ENCODE data around the gene RAB3IP.

RAB3IP gene

GRCh38 chr12:69821032-69821455 lies 82.4 kb downstream of the RAB3IP start:
- no peak for TF ChIP-seq CTCF (IDR thresholded peaks at IDR 0.05; ENCODE audit: extremely low read depth, insufficient read depth, missing control alignments)
- no peak for DNase-seq (ENCODE audit: low spot score)

DNA sequence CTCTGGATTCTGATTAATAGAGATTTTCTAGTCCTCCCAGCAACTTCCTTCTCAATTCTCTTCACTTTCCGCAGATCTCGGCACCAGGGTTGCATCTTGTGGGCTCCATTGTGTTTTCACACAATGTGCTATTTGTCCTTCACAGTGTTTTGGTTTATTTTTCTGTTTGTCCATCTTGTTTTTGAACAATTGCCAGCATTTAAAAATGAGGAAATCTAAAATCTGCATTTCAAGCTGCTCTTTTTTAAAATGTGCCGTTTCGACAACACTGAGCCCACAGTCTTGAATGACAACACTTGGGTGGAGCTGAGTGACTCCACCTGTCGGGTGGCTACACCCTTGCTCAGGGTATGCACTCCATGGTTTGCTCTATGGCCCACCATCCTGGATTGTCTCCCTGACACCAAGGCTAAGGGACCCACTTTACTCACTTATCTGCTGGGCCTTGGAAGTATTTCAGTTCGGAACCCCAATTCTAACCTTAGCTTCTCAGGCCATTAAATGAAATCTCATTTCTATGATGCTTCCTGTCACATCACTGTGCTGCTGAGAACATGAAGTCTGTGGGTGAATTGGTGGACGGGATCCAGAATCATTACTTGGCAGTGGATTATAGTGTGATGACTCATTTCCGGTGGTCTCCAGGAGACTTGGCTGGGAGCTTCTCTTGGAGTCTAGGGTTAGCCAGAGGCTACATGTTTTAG lies 82.9 kb downstream of the RAB3IP start:
- in situ Hi-C loops (cut with MboI; ENCODE audit: low pct_unique_long_range_greater_than_20kb, low sequenced_read_pairs, unreplicated experiment): no loop called here
- no peak for TF ChIP-seq CTCF (IDR thresholded peaks at IDR 0.05; ENCODE audit: extremely low read depth, insufficient read depth, missing control alignments)
- no peak for DNase-seq (ENCODE audit: low spot score)

More at GRCh38 chr12:69821032-69821455, 82.4 kb downstream of the RAB3IP start:
- in situ Hi-C loops (cut with MboI; ENCODE audit: low pct_unique_long_range_greater_than_20kb, low sequenced_read_pairs, unreplicated experiment): no loop called here

- DNase-seq (ENCODE audit: low spot score): no peak
- in situ Hi-C loops (cut with MboI; ENCODE audit: low pct_unique_long_range_greater_than_20kb, low sequenced_read_pairs, unreplicated experiment): no loop called here
- TF ChIP-seq CTCF (IDR thresholded peaks at IDR 0.05; ENCODE audit: extremely low read depth, insufficient read depth, missing control alignments): no peak
Observed at GRCh38 chr12:69822201-69822860, 83.7 kb downstream of the RAB3IP start.

DNA sequence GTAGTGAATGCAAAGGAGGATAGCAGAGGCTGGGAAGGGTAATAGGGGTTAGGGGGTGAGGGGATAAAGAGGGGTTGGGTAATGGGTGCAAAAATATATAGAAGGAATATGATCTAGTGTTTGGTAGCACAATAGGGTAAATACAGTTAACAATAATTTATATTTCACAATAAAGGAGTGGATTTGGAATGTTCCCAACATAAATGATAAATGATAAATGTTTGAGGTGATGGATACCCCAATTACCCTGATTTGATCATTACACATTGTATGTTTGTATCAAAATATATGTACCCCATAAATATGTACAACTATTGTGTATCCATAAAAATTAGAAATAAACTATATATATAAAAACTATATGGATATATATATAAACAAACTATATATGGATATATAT lies 85.4 kb downstream of the RAB3IP start:
- no peak for TF ChIP-seq CTCF (IDR thresholded peaks at IDR 0.05; ENCODE audit: extremely low read depth, insufficient read depth, missing control alignments)
- in situ Hi-C loops (cut with MboI; ENCODE audit: low pct_unique_long_range_greater_than_20kb, low sequenced_read_pairs, unreplicated experiment): no loop called here
- no peak for DNase-seq (ENCODE audit: low spot score)

- TF ChIP-seq CTCF (IDR thresholded peaks at IDR 0.05; ENCODE audit: extremely low read depth, insufficient read depth, missing control alignments): no peak
- in situ Hi-C loops (cut with MboI; ENCODE audit: low pct_unique_long_range_greater_than_20kb, low sequenced_read_pairs, unreplicated experiment): no loop called here
- DNase-seq (ENCODE audit: low spot score): no peak
Observed at GRCh38 chr12:69824966-69825560, 86.4 kb downstream of the RAB3IP start, which contains the start of gene MYRFL. TSS of gene MYRFL (plus strand) at chr12:69825227. CDS start at chr12:69825518, 291 bp downstream.

DNA sequence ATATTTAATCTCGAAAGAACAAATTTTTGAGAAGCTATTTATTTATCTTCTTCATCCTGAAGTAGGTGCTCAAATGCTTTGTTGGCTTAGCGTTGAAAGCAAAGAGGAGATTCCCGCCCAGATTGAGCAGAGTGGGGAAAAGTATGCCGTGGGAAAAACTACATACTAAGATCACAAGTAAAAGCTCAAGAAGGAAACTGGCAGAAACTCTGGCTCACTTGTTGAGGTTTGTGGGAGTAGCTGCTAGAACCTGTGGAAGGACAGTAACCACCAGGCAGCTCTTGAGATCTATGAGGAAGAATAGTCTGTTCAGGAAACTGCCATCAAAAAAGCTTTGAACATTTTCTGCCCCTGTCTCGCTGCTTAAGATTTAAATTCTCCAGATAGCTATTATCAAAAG lies 90.2 kb downstream of the RAB3IP start:
- in situ Hi-C loops (cut with MboI; ENCODE audit: low pct_unique_long_range_greater_than_20kb, low sequenced_read_pairs, unreplicated experiment): no loop called here
- no peak for TF ChIP-seq CTCF (IDR thresholded peaks at IDR 0.05; ENCODE audit: extremely low read depth, insufficient read depth, missing control alignments)
- DNase-seq (ENCODE audit: low spot score): no peak

Measured in GM13977 (cell line).